ENCODE results near the gene SLC30A10. TPM values are rescaled to one million over a fixed set of nuclear protein-coding genes. Genes with fewer than 3 reads are reported as not detected.

SLC30A10 gene
- total and polyA plus RNA-seq, 2 of the 13 experiments (the other 11 are each of a cell fraction or from before 2014, with no cell fraction given), result 20.9 to 30.2 TPM

DNA sequence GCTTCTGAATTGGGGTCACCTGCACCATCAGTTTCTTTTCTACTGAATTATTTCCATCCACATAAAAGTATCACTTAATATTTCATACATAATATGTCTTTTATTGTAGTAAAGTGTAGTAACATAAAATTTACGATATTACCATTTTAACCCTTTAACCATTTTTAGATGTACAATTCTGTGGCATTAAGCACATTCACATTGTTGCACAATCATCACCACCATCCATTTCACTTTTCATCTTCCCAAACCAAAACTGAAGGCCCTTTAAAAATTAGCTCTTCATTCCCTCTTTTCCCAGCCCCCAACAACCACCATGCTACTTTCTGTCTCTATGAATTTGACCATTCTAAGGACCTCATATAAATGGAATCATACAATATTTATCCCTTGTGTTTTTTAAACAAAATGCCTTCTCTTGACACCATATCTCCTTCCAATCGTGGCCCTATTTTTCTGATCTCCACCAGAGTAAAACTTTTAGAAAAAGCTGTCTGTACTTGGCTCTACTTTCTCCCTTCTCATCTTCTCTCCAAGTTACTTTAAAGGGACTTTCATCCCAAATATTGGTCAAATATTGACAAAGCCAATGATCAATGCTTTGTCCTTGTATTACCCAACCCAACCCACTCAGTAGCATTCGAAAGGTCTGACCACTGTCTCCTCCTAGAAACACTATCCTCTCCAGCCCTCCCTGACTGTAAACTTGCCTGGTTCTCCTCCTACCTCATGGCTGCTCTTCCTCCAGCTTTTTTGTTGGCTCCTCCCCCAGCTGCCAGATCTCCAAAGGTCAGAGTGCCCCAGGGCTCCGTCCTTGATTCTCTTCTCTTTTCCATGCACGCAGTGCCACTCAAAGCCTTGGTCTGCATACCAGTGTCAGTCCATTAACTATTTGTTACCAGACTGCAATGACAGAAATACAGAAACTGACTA, 44.7 kb downstream of the SLC30A10 start (continued):
- TF ChIP-seq, protein P1, sequence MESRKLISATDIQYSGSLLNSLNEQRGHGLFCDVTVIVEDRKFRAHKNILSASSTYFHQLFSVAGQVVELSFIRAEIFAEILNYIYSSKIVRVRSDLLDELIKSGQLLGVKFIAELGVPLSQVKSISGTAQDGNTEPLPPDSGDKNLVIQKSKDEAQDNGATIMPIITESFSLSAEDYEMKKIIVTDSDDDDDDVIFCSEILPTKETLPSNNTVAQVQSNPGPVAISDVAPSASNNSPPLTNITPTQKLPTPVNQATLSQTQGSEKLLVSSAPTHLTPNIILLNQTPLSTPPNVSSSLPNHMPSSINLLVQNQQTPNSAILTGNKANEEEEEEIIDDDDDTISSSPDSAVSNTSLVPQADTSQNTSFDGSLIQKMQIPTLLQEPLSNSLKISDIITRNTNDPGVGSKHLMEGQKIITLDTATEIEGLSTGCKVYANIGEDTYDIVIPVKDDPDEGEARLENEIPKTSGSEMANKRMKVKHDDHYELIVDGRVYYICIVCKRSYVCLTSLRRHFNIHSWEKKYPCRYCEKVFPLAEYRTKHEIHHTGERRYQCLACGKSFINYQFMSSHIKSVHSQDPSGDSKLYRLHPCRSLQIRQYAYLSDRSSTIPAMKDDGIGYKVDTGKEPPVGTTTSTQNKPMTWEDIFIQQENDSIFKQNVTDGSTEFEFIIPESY (CRISPR knock-in tag; IDR thresholded peaks at IDR 0.05), result no peak
- peak; percentile 83 for TF ChIP-seq HDAC2 (CRISPR knock-in tag; IDR thresholded peaks at IDR 0.05)
- TF ChIP-seq, protein P2, sequence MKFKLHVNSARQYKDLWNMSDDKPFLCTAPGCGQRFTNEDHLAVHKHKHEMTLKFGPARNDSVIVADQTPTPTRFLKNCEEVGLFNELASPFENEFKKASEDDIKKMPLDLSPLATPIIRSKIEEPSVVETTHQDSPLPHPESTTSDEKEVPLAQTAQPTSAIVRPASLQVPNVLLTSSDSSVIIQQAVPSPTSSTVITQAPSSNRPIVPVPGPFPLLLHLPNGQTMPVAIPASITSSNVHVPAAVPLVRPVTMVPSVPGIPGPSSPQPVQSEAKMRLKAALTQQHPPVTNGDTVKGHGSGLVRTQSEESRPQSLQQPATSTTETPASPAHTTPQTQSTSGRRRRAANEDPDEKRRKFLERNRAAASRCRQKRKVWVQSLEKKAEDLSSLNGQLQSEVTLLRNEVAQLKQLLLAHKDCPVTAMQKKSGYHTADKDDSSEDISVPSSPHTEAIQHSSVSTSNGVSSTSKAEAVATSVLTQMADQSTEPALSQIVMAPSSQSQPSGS (CRISPR knock-in tag; IDR thresholded peaks at IDR 0.05), result no peak; the same call in 1 of the 2 replicates
- TF ChIP-seq ZNF556 (CRISPR knock-in tag; IDR thresholded peaks at IDR 0.05; ENCODE audit: borderline replicate concordance), result peak; percentile 55; the same call in 1 of the 2 replicates
- no peak; the same call in 1 of the 2 replicates for TF ChIP-seq ZNF205 (CRISPR knock-in tag; IDR thresholded peaks at IDR 0.05)
- TF ChIP-seq ATF7 (IDR thresholded peaks at IDR 0.05), result no peak
- TF ChIP-seq ATF7 (CRISPR knock-in tag; IDR thresholded peaks at IDR 0.05), result no peak
- TF ChIP-seq, protein P3, sequence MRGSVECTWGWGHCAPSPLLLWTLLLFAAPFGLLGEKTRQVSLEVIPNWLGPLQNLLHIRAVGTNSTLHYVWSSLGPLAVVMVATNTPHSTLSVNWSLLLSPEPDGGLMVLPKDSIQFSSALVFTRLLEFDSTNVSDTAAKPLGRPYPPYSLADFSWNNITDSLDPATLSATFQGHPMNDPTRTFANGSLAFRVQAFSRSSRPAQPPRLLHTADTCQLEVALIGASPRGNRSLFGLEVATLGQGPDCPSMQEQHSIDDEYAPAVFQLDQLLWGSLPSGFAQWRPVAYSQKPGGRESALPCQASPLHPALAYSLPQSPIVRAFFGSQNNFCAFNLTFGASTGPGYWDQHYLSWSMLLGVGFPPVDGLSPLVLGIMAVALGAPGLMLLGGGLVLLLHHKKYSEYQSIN (CRISPR knock-in tag; IDR thresholded peaks at IDR 0.05; ENCODE audit: borderline replicate concordance), result no peak
- peak; percentile 88 for TF ChIP-seq HNF4A (CRISPR knock-in tag; IDR thresholded peaks at IDR 0.05)
- no peak for TF ChIP-seq MYNN (CRISPR knock-in tag; IDR thresholded peaks at IDR 0.05; ENCODE audit: low read depth)
- no peak for TF ChIP-seq SMAD1 (CRISPR knock-in tag; IDR thresholded peaks at IDR 0.05; ENCODE audit: borderline replicate concordance, low read depth)
- TF ChIP-seq, protein P4, sequence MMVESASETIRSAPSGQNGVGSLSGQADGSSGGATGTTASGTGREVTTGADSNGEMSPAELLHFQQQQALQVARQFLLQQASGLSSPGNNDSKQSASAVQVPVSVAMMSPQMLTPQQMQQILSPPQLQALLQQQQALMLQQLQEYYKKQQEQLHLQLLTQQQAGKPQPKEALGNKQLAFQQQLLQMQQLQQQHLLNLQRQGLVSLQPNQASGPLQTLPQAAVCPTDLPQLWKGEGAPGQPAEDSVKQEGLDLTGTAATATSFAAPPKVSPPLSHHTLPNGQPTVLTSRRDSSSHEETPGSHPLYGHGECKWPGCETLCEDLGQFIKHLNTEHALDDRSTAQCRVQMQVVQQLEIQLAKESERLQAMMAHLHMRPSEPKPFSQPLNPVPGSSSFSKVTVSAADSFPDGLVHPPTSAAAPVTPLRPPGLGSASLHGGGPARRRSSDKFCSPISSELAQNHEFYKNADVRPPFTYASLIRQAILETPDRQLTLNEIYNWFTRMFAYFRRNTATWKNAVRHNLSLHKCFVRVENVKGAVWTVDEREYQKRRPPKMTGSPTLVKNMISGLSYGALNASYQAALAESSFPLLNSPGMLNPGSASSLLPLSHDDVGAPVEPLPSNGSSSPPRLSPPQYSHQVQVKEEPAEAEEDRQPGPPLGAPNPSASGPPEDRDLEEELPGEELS (CRISPR knock-in tag; IDR thresholded peaks at IDR 0.05), result peak; percentile 87
- TF ChIP-seq CHCHD3 (CRISPR knock-in tag; IDR thresholded peaks at IDR 0.05), result no peak
- TF ChIP-seq, protein P5, sequence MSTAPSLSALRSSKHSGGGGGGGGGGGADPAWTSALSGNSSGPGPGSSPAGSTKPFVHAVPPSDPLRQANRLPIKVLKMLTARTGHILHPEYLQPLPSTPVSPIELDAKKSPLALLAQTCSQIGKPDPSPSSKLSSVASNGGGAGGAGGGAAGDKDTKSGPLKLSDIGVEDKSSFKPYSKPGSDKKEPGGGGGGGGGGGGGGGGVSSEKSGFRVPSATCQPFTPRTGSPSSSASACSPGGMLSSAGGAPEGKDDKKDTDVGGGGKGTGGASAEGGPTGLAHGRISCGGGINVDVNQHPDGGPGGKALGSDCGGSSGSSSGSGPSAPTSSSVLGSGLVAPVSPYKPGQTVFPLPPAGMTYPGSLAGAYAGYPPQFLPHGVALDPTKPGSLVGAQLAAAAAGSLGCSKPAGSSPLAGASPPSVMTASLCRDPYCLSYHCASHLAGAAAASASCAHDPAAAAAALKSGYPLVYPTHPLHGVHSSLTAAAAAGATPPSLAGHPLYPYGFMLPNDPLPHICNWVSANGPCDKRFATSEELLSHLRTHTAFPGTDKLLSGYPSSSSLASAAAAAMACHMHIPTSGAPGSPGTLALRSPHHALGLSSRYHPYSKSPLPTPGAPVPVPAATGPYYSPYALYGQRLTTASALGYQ (CRISPR knock-in tag; IDR thresholded peaks at IDR 0.05), result peak; percentile 59; the same call in 1 of the 2 replicates
- TF ChIP-seq KLF13 (CRISPR knock-in tag; IDR thresholded peaks at IDR 0.05), result no peak
- TF ChIP-seq FLYWCH1 (CRISPR knock-in tag; IDR thresholded peaks at IDR 0.05), result no peak
- TF ChIP-seq ZNF841 (CRISPR knock-in tag; IDR thresholded peaks at IDR 0.05; ENCODE audit: borderline replicate concordance), result no peak
- TF ChIP-seq KMT2B (CRISPR knock-in tag; IDR thresholded peaks at IDR 0.05), result peak; percentile 55; the same call in 1 of the 2 replicates
- 0 out of 2 replicates have a peak, but pooled peaks have one; percentile 66 for TF ChIP-seq ZNF670 (CRISPR knock-in tag; IDR thresholded peaks at IDR 0.05; ENCODE audit: borderline replicate concordance)
- no peak for TF ChIP-seq ATF7-NPFF (CRISPR knock-in tag; IDR thresholded peaks at IDR 0.05; ENCODE audit: low read depth)
